SK-N-SH (cell line): Measurements from ENCODE around the gene TCTN1. TPM values are rescaled to one million over a fixed set of nuclear protein-coding genes. Genes with fewer than 3 reads are reported as not detected.

ENCODE experiments used
- CTCF ChIA-PET: fragments of 300-600, 350-600 bp; formaldehyde crosslinking; extraction: SDS; loops from one replicate; lab custom pipeline; 2021; lab: Yijun Ruan, JAX
- POLR2A ChIA-PET: fragments of 350-600 bp; sonication (Branson Sonifier 250); formaldehyde crosslinking; extraction: SDS; loops from one replicate; lab custom pipeline; 2020; ENCODE audit warnings: antibody characterized with exemption, inconsistent platforms; lab: Yijun Ruan, JAX
- DNase-seq: peaks from one replicate; pipeline ENCODE4 v3.0.0; 2012
- H2AFZ ChIP-seq: fragments of 200-600 bp; sonication (generic); 2 replicates; pipeline ENCODE4 v1.8.1; 2016; ENCODE audit warnings: antibody characterized with exemption, mild to moderate bottlenecking, low read depth
- H3F3A ChIP-seq: fragments of 200-600 bp; sonication (generic); replicated peaks from 2 replicates; pipeline ENCODE3; 2016; ENCODE audit warnings: antibody characterized with exemption, mild to moderate bottlenecking; ENCODE audit not compliant: insufficient read depth
- H3K27ac ChIP-seq, 2 experiments: fragments of 200-500 bp in 1 of 2; fragments of 200-600 bp in 1 of 2; sonication (Bioruptor generic) in 1 of 2; sonication (generic), shearing (Covaris generic) in 1 of 2; 2 replicates each; pipeline versions ENCODE4 v1.5.1 to v1.6.1; 2014 to 2016; ENCODE audit warnings: low read depth in 2 of 2, inconsistent platforms in 1 of 2, low read length in 1 of 2, mild to moderate bottlenecking in 1 of 2, mixed read lengths in 1 of 2
- H3K27me3 ChIP-seq: fragments of 200-600 bp; sonication (generic), shearing (Covaris generic); 2 replicates; pipeline ENCODE4 v1.6.1; 2016; ENCODE audit warnings: mixed run types; ENCODE audit not compliant: insufficient read depth
- H3K36me3 ChIP-seq, 2 experiments: fragments of 200-500 bp in 1 of 2; fragments of 200-600 bp in 1 of 2; sonication (Bioruptor generic) in 1 of 2; sonication (generic) in 1 of 2; replicated peaks in 1 of 2; 2 replicates each; pipeline versions ENCODE3 to v1.5.1; 2014 to 2016; ENCODE audit warnings: low read length in 1 of 2, mild to moderate bottlenecking in 1 of 2; ENCODE audit not compliant: insufficient read depth in 2 of 2, control insufficient read depth in 1 of 2
- H3K4me1 ChIP-seq, 2 experiments: fragments of 200-500 bp in 1 of 2; fragments of 200-600 bp in 1 of 2; sonication (Bioruptor generic) in 1 of 2; sonication (generic), shearing (Covaris generic) in 1 of 2; 2 replicates each; pipeline versions ENCODE4 v1.5.1 to v1.6.1; 2014 to 2016; ENCODE audit warnings: low read depth in 1 of 2, low read length in 1 of 2, mixed run types in 1 of 2; ENCODE audit not compliant: insufficient read depth in 2 of 2, control insufficient read depth in 1 of 2
- H3K4me2 ChIP-seq: fragments of 200-600 bp; sonication (generic), shearing (Covaris generic); 2 replicates; pipeline ENCODE4 v1.6.1; 2017; ENCODE audit warnings: mixed run types
- H3K4me3 ChIP-seq, 2 experiments: fragments of 200-500 bp in 1 of 2; fragments of 200-600 bp in 1 of 2; sonication (Bioruptor generic) in 1 of 2; sonication (generic), shearing (Covaris generic) in 1 of 2; 2 replicates each; pipeline versions ENCODE4 v1.5.1 to v1.8.1; 2014 to 2016; ENCODE audit warnings: low read depth in 2 of 2, inconsistent platforms in 1 of 2, low read length in 1 of 2, mild to moderate bottlenecking in 1 of 2, mixed read lengths in 1 of 2, moderate library complexity in 1 of 2
- H3K79me2 ChIP-seq: fragments of 200-600 bp; sonication (generic); 2 replicates; pipeline ENCODE4 v1.8.1; 2017; ENCODE audit warnings: mild to moderate bottlenecking; ENCODE audit not compliant: insufficient read depth
- H3K9ac ChIP-seq: fragments of 200-600 bp; sonication (generic); 2 replicates; pipeline ENCODE4 v1.6.1; 2017; ENCODE audit warnings: mixed run types
- H3K9me2 ChIP-seq: fragments of 200-600 bp; sonication (generic); 2 replicates; pipeline ENCODE4 v1.6.1; 2017; ENCODE audit warnings: mixed run types
- H3K9me3 ChIP-seq: fragments of 200-600 bp; sonication (generic); 2 replicates; pipeline ENCODE4 v1.6.1; 2017; ENCODE audit warnings: mixed run types, mild to moderate bottlenecking, moderate library complexity
- H4K20me1 ChIP-seq: fragments of 200-600 bp; sonication (generic); 2 replicates; pipeline ENCODE4 v1.6.1; 2017; ENCODE audit warnings: mild to moderate bottlenecking, mixed run types; ENCODE audit not compliant: insufficient read depth
- CHD2 ChIP-seq: fragments of 150-350 bp; IDR thresholded peaks from 2 replicates; pipeline ENCODE4 v1.6.1; 2018; ENCODE audit warnings: low read length; ENCODE audit not compliant: partially characterized antibody
- ELF1 ChIP-seq: IDR thresholded peaks from 2 replicates; pipeline ENCODE4 v1.4.0; 2012
- EZH2phosphoT487 ChIP-seq: fragments of 200-600 bp; sonication (generic); IDR thresholded peaks from 2 replicates; pipeline ENCODE4 v1.6.1; 2017; ENCODE audit warnings: low read depth, mixed run types, mild to moderate bottlenecking, antibody characterized with exemption, moderate library complexity, borderline replicate concordance
- FOXM1 ChIP-seq: IDR thresholded peaks from 2 replicates; pipeline ENCODE4 v1.4.0; 2012; ENCODE audit warnings: low read depth, mild to moderate bottlenecking
- GABPA ChIP-seq: IDR thresholded peaks from 2 replicates; pipeline ENCODE4 v1.4.0; 2012; ENCODE audit warnings: low read depth, mild to moderate bottlenecking
- GATA2 ChIP-seq: sonication (generic); formaldehyde crosslinking; IDR thresholded peaks from 2 replicates; pipeline ENCODE4 v1.5.0; 2020; ENCODE audit warnings: mild to moderate bottlenecking, missing genetic modification reagents
- MXI1 ChIP-seq: IDR thresholded peaks from 2 replicates; pipeline ENCODE4 v1.6.1; 2012; ENCODE audit warnings: mild to moderate bottlenecking, low read depth, low read length, improper control_type of control experiment
- NFIC ChIP-seq: IDR thresholded peaks from 2 replicates; pipeline ENCODE4 v1.4.0; 2012; ENCODE audit warnings: borderline replicate concordance
- NRF1 ChIP-seq: IDR thresholded peaks from 2 replicates; pipeline ENCODE4 v1.6.1; 2012; ENCODE audit warnings: low read depth, mild to moderate bottlenecking, low read length
- POLR2AphosphoS5 ChIP-seq: IDR thresholded peaks from 2 replicates; pipeline ENCODE4 v1.6.1; 2012; ENCODE audit warnings: low read depth, low read length
- RFX5 ChIP-seq: IDR thresholded peaks from 2 replicates; pipeline ENCODE4 v1.6.1; 2012; ENCODE audit warnings: mild to moderate bottlenecking, improper control_type of control experiment, low read length
- SMC3 ChIP-seq: IDR thresholded peaks from 2 replicates; pipeline ENCODE4 v1.6.1; 2012; ENCODE audit warnings: low read depth, low read length, improper control_type of control experiment
- TAF1 ChIP-seq: IDR thresholded peaks from 2 replicates; pipeline ENCODE4 v1.6.1; 2012; ENCODE audit warnings: low read depth, mild to moderate bottlenecking, low read length, moderate library complexity, borderline replicate concordance
- TCF12 ChIP-seq: IDR thresholded peaks from 2 replicates; pipeline ENCODE4 v1.4.0; 2012
- TEAD4 ChIP-seq: IDR thresholded peaks from 2 replicates; pipeline ENCODE4 v1.4.0; 2012; ENCODE audit warnings: mild to moderate bottlenecking, borderline replicate concordance; ENCODE audit not compliant: insufficient read depth
- WGBS: methylation state at CpG from one replicate; pipeline ENCODE4 v1.1.6; 2017; ENCODE audit warnings: low lambda C conversion rate; 5-methylcytosine and 5-hydroxymethylcytosine counted together
- polyA plus RNA-seq, 3 experiments: library from polyadenylated mRNA; depleted of rRNA; stranded (reverse); fragments of >200 nt; gene quantifications; 2 replicates each; pipeline ENCODE4 v1.2.3, GENCODE V29; 2012
- TF ChIP-seq, protein P1 (sequence below): IDR thresholded peaks from 2 replicates; pipeline ENCODE4 v1.6.1; 2012; ENCODE audit warnings: mild to moderate bottlenecking, low read depth, low read length, moderate library complexity
- TF ChIP-seq, protein P2 (sequence below): fragments of 200-600 bp; sonication (generic); IDR thresholded peaks from 2 replicates; pipeline ENCODE4 v1.6.1; 2017; ENCODE audit warnings: antibody characterized with exemption, mild to moderate bottlenecking, moderate library complexity
- TF ChIP-seq, protein P3 (sequence below): IDR thresholded peaks from 2 replicates; pipeline ENCODE4; 2012
- TF ChIP-seq, protein P4 (sequence below): fragments of 150-350 bp; IDR thresholded peaks from 2 replicates; pipeline ENCODE4 v1.6.1; 2017; ENCODE audit warnings: antibody characterized with exemption, low read length, low read depth, borderline replicate concordance
- TF ChIP-seq, protein P5 (sequence below): IDR thresholded peaks from 2 replicates; pipeline ENCODE4 v1.4.0; 2012; ENCODE audit warnings: low read depth, borderline replicate concordance

The TCTN1 gene
- polyA plus RNA-seq, 1 of the 3 experiments (the other 2 are of a cell fraction), result 40.2 TPM

DNA sequence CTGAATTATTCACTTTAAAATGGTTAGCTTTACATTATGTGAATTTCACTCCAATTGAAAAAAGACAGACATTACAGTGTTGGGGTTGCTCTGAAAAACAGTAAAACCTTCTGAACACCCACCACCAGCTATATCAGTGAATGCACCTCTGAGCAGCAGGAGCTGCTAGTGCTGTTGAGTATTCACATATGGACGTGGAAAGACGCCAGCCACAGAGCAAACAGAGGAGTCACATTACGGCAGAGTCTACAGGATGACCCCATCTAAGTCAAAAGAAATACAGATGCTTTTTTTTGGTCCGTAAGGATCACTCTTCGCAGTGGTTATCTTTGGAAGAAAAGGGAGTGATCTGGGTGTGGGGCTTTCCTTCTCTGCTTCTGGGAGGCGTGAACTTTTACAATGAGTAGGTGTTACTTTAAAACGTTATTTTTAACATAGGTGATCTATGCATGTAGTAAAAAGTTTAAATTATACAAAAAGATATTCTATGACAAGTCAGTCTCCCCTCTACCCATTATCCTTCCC lies 70.4 kb downstream of the TCTN1 start:
- POLR2A ChIA-PET, result no interaction called here

DNA sequence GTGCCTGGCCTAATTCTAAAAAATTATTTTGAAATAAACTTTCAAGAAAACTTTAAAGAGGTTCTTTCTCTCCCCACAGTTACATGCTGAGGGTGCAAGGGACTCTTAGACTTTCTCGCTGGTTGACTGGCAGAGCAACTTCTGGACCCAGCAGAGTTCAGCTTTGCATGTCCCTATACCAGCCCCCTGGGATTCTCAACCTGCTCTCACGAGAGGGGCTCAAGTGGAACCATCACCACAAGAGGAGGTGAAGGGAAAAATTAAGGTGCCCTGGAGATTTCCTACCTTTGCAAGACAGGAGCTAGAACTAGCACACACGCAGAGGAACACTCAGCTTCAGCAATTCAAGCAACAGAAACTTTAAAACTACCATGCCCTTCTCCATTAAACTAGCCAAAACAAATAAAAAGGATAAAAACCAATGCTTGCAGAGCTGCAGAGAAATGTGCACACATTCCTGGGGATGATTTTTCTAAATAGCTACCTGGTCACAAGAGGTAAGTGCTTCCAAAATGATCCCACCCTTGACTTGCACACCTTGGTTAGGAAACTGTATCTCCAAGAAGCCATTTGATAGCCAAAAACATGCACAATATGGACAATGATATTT lies 72.5 kb downstream of the TCTN1 start:
- CTCF ChIA-PET, result interaction anchor here (1.6 kb wide), 1 partner anchor 10 kb away, joined by 4 read pairs; no protein-coding TSS in a partner anchor
- TF ChIP-seq NRF1 (no peak), GATA2 (CRISPR knock-in tag) (no peak), FOXM1 (no peak), SMC3 (no peak), EZH2phosphoT487 (no peak), TCF12 (no peak), ELF1 (no peak), TAF1 (no peak), POLR2AphosphoS5 (no peak), GABPA (no peak)
- TF ChIP-seq, protein P1, sequence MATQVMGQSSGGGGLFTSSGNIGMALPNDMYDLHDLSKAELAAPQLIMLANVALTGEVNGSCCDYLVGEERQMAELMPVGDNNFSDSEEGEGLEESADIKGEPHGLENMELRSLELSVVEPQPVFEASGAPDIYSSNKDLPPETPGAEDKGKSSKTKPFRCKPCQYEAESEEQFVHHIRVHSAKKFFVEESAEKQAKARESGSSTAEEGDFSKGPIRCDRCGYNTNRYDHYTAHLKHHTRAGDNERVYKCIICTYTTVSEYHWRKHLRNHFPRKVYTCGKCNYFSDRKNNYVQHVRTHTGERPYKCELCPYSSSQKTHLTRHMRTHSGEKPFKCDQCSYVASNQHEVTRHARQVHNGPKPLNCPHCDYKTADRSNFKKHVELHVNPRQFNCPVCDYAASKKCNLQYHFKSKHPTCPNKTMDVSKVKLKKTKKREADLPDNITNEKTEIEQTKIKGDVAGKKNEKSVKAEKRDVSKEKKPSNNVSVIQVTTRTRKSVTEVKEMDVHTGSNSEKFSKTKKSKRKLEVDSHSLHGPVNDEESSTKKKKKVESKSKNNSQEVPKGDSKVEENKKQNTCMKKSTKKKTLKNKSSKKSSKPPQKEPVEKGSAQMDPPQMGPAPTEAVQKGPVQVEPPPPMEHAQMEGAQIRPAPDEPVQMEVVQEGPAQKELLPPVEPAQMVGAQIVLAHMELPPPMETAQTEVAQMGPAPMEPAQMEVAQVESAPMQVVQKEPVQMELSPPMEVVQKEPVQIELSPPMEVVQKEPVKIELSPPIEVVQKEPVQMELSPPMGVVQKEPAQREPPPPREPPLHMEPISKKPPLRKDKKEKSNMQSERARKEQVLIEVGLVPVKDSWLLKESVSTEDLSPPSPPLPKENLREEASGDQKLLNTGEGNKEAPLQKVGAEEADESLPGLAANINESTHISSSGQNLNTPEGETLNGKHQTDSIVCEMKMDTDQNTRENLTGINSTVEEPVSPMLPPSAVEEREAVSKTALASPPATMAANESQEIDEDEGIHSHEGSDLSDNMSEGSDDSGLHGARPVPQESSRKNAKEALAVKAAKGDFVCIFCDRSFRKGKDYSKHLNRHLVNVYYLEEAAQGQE, result no peak
- TF ChIP-seq, protein P2, sequence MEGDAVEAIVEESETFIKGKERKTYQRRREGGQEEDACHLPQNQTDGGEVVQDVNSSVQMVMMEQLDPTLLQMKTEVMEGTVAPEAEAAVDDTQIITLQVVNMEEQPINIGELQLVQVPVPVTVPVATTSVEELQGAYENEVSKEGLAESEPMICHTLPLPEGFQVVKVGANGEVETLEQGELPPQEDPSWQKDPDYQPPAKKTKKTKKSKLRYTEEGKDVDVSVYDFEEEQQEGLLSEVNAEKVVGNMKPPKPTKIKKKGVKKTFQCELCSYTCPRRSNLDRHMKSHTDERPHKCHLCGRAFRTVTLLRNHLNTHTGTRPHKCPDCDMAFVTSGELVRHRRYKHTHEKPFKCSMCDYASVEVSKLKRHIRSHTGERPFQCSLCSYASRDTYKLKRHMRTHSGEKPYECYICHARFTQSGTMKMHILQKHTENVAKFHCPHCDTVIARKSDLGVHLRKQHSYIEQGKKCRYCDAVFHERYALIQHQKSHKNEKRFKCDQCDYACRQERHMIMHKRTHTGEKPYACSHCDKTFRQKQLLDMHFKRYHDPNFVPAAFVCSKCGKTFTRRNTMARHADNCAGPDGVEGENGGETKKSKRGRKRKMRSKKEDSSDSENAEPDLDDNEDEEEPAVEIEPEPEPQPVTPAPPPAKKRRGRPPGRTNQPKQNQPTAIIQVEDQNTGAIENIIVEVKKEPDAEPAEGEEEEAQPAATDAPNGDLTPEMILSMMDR, result no peak
- TF ChIP-seq, protein P3, sequence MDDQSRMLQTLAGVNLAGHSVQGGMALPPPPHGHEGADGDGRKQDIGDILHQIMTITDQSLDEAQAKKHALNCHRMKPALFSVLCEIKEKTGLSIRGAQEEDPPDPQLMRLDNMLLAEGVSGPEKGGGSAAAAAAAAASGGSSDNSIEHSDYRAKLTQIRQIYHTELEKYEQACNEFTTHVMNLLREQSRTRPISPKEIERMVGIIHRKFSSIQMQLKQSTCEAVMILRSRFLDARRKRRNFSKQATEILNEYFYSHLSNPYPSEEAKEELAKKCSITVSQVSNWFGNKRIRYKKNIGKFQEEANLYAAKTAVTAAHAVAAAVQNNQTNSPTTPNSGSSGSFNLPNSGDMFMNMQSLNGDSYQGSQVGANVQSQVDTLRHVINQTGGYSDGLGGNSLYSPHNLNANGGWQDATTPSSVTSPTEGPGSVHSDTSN, result no peak

More for the DNA sequence above, 70.4 kb downstream of the TCTN1 start:
- TF ChIP-seq TEAD4 (no peak), NFIC (no peak), FOXM1 (no peak), RFX5 (no peak), CHD2 (no peak), EZH2phosphoT487 (no peak), TAF1 (no peak), POLR2AphosphoS5 (no peak), MXI1 (no peak)
- TF ChIP-seq, protein P4, sequence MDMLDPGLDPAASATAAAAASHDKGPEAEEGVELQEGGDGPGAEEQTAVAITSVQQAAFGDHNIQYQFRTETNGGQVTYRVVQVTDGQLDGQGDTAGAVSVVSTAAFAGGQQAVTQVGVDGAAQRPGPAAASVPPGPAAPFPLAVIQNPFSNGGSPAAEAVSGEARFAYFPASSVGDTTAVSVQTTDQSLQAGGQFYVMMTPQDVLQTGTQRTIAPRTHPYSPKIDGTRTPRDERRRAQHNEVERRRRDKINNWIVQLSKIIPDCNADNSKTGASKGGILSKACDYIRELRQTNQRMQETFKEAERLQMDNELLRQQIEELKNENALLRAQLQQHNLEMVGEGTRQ, result no peak
- TF ChIP-seq, protein P5, sequence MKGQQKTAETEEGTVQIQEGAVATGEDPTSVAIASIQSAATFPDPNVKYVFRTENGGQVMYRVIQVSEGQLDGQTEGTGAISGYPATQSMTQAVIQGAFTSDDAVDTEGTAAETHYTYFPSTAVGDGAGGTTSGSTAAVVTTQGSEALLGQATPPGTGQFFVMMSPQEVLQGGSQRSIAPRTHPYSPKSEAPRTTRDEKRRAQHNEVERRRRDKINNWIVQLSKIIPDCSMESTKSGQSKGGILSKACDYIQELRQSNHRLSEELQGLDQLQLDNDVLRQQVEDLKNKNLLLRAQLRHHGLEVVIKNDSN, result no peak
- Histone ChIP-seq H2AFZ (no peak overlapping the region), H3F3A (no peaks in the 10 kb centered on the region), H3K27me3 (peaks cover 16% of the 10 kb centered on the region), H3K9me3 (no peaks in the 10 kb centered on the region), H3K4me2 (no peak overlapping the region), H4K20me1 (no peaks in the 10 kb centered on the region), H3K27ac (no peak overlapping the region; a peak in 1 of 4 replicates), H3K4me1 (peaks cover 0 to 3% of the 10 kb centered on the region in 2 experiments; a peak in 1 of 4 replicates), H3K36me3 (no peaks in the 10 kb centered on the region), H3K9ac (no peak overlapping the region), H3K79me2 (no peaks in the 10 kb centered on the region), H3K9me2 (no peaks in the 10 kb centered on the region), H3K4me3 (no peak overlapping the region)
- peak; percentile 56 for DNase-seq
- 44% methylated on average over 7 of the region's 7 CpGs for WGBS
- CTCF ChIA-PET, result no interaction called here

More for the DNA sequence above, 72.5 kb downstream of the TCTN1 start:
- Histone ChIP-seq H4K20me1 (no peaks in the 10 kb centered on the region), H3K36me3 (no peaks in the 10 kb centered on the region), H3K9me3 (no peaks in the 10 kb centered on the region), H3K4me2 (no peak overlapping the region), H3K27me3 (peaks cover 27% of the 10 kb centered on the region), H3K4me1 (no peaks in the 10 kb centered on the region; a peak in 1 of 4 replicates), H2AFZ (no peak overlapping the region), H3K79me2 (no peaks in the 10 kb centered on the region), H3F3A (no peaks in the 10 kb centered on the region), H3K9ac (no peak overlapping the region), H3K9me2 (no peaks in the 10 kb centered on the region), H3K27ac (no peak overlapping the region), H3K4me3 (no peak overlapping the region)
- no peak for DNase-seq
- 54% methylated on average over 3 of the region's 3 CpGs for WGBS
- POLR2A ChIA-PET, result no interaction called here
